22Rv1 (cell line): ENCODE measurements around the gene CLEC7A.

Experiments used
- H3K27ac ChIP-seq: fragments of 450-650 bp; 2 replicates; pipeline ENCODE4 v1.5.1; 2017
- ZFX ChIP-seq: fragments of 450-650 bp; IDR thresholded peaks from 2 replicates; pipeline ENCODE4 v1.6.1; 2017; ENCODE audit warnings: antibody characterized with exemption, borderline replicate concordance
- TF ChIP-seq, protein P1 (sequence below): fragments of 450-650 bp; IDR thresholded peaks from 2 replicates; pipeline ENCODE4 v1.5.1; 2017; ENCODE audit warnings: mild to moderate bottlenecking

Gene CLEC7A

DNA sequence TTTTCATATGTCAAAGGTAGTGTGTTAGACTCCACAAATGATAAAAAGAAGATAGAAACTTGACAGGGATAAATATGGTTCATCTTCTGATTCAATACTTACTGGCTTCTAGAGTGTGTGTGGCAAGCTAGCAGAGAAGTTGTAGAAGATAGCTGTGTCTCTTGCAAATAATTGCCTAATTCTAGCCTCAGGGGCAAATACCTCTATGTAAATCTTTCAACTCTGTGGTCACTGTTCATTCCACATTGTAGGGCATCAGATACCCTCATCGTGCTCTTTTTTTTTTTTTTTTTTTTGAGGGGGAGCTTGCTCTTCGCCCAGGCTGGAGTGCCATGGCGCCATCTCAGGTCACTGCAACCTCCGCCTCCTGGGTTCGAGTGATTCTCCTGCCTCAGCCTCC is 40.2 kb upstream of the CLEC7A start:
- no peak for TF ChIP-seq ZFX
- TF ChIP-seq, protein P1, sequence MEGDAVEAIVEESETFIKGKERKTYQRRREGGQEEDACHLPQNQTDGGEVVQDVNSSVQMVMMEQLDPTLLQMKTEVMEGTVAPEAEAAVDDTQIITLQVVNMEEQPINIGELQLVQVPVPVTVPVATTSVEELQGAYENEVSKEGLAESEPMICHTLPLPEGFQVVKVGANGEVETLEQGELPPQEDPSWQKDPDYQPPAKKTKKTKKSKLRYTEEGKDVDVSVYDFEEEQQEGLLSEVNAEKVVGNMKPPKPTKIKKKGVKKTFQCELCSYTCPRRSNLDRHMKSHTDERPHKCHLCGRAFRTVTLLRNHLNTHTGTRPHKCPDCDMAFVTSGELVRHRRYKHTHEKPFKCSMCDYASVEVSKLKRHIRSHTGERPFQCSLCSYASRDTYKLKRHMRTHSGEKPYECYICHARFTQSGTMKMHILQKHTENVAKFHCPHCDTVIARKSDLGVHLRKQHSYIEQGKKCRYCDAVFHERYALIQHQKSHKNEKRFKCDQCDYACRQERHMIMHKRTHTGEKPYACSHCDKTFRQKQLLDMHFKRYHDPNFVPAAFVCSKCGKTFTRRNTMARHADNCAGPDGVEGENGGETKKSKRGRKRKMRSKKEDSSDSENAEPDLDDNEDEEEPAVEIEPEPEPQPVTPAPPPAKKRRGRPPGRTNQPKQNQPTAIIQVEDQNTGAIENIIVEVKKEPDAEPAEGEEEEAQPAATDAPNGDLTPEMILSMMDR = no peak
- no peak overlapping the region for H3K27ac ChIP-seq

- H3K27ac ChIP-seq = no peak overlapping the region
- TF ChIP-seq ZFX = no peak
- TF ChIP-seq, protein P1 = no peak
These were observed 39.1 kb upstream of the CLEC7A start for GRCh38 chr12:10169104-10169503.

- H3K27ac ChIP-seq = no peak overlapping the region
- TF ChIP-seq, protein P1 = no peak
- TF ChIP-seq ZFX = no peak
These were observed 37.6 kb upstream of the CLEC7A start for GRCh38 chr12:10167599-10167998.

DNA sequence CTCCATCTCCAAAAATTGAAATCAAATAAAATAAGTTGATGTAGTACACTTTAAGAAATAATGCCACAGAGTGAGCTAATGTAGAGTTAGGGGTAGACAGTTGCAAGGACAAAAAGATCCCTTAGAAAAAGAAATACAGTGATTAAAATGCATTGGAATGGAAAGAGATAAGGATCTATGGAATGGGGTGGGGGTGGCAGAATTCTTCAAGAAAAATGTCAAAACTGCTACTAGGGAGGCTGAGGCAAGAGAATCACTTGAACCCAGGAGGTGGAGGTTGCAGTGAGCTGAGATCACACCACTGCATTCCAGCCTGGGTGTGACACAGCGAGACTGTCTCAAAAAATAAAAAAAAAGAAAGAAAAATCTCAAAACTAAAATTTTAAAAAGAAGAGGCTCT is 35.4 kb upstream of the CLEC7A start:
- TF ChIP-seq ZFX = no peak
- TF ChIP-seq, protein P1 = no peak

DNA sequence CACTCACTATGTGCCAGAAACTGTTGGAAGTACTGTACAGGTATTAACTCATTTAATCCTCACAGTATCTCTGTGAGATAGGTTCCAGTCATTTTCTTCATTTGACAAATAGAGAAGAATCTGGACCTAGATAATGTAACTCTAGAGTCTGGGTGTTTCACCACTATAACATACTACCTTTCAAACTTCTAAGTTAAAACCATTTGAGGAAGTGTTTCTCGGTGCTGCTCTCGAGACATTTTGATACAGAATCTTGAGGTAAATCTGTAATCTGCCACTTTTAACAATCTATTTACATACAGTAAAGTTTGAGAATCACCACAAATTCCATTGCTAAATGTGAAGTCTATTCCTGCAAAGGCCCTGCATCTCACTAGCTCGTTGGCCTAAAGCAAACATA is 33.1 kb upstream of the CLEC7A start:
- TF ChIP-seq ZFX = no peak
- TF ChIP-seq, protein P1 = no peak
- H3K27ac ChIP-seq = no peak overlapping the region

More for the DNA sequence above, 35.4 kb upstream of the CLEC7A start:
- H3K27ac ChIP-seq = no peak overlapping the region

DNA sequence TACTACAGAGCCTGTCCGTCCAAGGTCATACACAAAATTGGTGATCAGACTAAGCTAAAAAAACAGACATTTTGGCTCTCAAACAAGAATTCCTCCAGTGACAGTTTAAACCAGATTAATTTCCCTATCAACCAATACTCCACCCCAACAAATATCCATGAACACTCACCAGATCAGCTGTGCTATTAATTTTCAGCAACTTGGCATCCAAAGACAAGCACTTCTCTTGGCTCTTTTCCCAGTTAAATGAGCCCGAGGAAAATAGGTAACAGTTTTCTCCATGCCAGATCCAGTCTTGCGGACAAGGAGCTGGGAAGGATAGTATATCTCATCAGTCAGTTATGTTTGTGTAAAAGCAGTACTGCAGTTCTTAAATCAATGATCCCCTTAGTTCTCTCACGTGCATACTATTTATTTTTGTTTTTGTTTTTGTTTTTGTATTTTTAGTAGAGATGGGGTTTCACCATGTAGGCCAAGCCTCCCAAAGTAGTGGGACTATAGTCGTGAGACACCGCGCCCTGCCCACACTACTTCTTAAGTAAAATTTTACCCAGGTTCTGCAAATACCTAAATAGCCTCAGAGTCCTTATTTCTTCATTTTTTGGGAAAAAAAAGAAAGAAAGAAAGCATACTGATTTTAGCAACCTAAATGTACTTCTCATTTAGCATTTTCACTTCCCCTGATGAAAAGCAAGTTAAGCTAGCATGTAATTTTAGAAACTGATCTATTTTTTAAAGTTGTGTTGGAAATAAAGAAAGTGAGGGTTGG is 30.8 kb upstream of the CLEC7A start:
- no peak overlapping the region for H3K27ac ChIP-seq
- TF ChIP-seq, protein P1 = no peak
- no peak for TF ChIP-seq ZFX

- no peak for TF ChIP-seq ZFX
- TF ChIP-seq, protein P1 = no peak
- H3K27ac ChIP-seq = no peak overlapping the region
These were observed 29.3 kb upstream of the CLEC7A start for GRCh38 chr12:10159280-10159679.
